B cell (primary cell): Measurements from ENCODE around the gene ADAMTS19. TPM values are rescaled to one million over a fixed set of nuclear protein-coding genes. Genes with fewer than 3 reads are reported as not detected.

Experiments
- ATAC-seq: fragments of 200-7000 bp; cut with Tn5 transposase; one replicate; pipeline ENCODE4 v1.10.0; 2021; ENCODE audit warnings: low read depth, mild to moderate bottlenecking, moderate number of reproducible peaks, moderate library complexity
- CTCF ChIA-PET: fragments of 350-600 bp; sonication (Branson Sonifier 250); formaldehyde crosslinking; loops from one replicate; lab custom pipeline; 2021; ENCODE audit warnings: antibody characterized with exemption, inconsistent platforms; lab: Charles Lee
- POLR2A ChIA-PET: fragments of 350-600 bp; sonication (Branson Sonifier 250); formaldehyde crosslinking; loops from one replicate; lab custom pipeline; 2021; ENCODE audit warnings: antibody characterized with exemption; lab: Charles Lee
- DNase-seq: peaks from one replicate; pipeline ENCODE4 v3.0.0; 2013
- H2AFZ ChIP-seq: 2 replicates; pipeline ENCODE4 v1.6.1; 2012; ENCODE audit warnings: mild to moderate bottlenecking, low read depth, low read length; ENCODE audit not compliant: insufficient read depth, poor library complexity, severe bottlenecking
- H3K27ac ChIP-seq, 2 donors: 1 replicate in 1 of 2; 2 replicates in 1 of 2; pipeline ENCODE4 v1.5.1; 2012 to 2013; ENCODE audit warnings: low read length in 2 of 2, mild to moderate bottlenecking in 2 of 2, moderate library complexity in 1 of 2
- H3K27me3 ChIP-seq, 4 experiments: fragments of 200-600 bp in 1 of 4; sonication (generic) in 1 of 4; replicated peaks in 1 of 4; 1 replicate in 2 of 4; 2 replicates in 2 of 4; pipeline versions ENCODE4 v1.6.1 to v1.7.0; 2013 to 2016; ENCODE audit warnings: low read length in 3 of 4, mild to moderate bottlenecking in 2 of 4, mixed read lengths in 1 of 4, moderate library complexity in 1 of 4; ENCODE audit not compliant: insufficient read depth in 4 of 4, control insufficient read depth in 3 of 4; ENCODE audit errors: control extremely low read depth in 1 of 4
- H3K36me3 ChIP-seq, 2 experiments: replicated peaks in 1 of 2; 1 replicate in 1 of 2; 2 replicates in 1 of 2; pipeline versions ENCODE4 v1.6.1 to v1.7.1; 2013; ENCODE audit warnings: low read length in 1 of 2; ENCODE audit not compliant: insufficient read depth in 2 of 2, control insufficient read depth in 1 of 2; ENCODE audit errors: control extremely low read depth in 1 of 2, extremely low read depth in 1 of 2
- H3K4me1 ChIP-seq, 2 donors: fragments of 200-600 bp in 1 of 2; sonication (generic) in 1 of 2; 1 replicate in 1 of 2; 2 replicates in 1 of 2; pipeline versions ENCODE4 v1.5.1 to v1.6.1; 2013 to 2017; ENCODE audit warnings: low read length in 2 of 2; ENCODE audit not compliant: control insufficient read depth in 2 of 2, insufficient read depth in 2 of 2
- H3K4me2 ChIP-seq: replicated peaks from 2 replicates; pipeline ENCODE3; 2012; ENCODE audit warnings: mild to moderate bottlenecking, low read depth, low read length; ENCODE audit not compliant: poor library complexity, severe bottlenecking
- H3K4me3 ChIP-seq, 5 experiments: fragments of 200-600 bp in 1 of 5; sonication (generic) in 1 of 5; 1 replicate in 3 of 5; 2 replicates in 2 of 5; pipeline versions ENCODE4 v1.5.1 to v1.7.0; 2011 to 2016; ENCODE audit warnings: low read length in 4 of 5, mild to moderate bottlenecking in 4 of 5, low read depth in 2 of 5, control low read depth in 1 of 5, moderate library complexity in 1 of 5; ENCODE audit not compliant: insufficient read depth in 1 of 5; ENCODE audit errors: control extremely low read depth in 1 of 5, extremely low read depth in 1 of 5
- H3K79me2 ChIP-seq: fragments of 200-600 bp; sonication (generic); one replicate; pipeline ENCODE4 v1.6.0; 2016; ENCODE audit warnings: low read length; ENCODE audit not compliant: control insufficient read depth, insufficient read depth
- H3K9ac ChIP-seq: fragments of 200-600 bp; sonication (generic); 2 replicates; pipeline ENCODE4 v1.6.1; 2017; ENCODE audit warnings: mild to moderate bottlenecking, low read length, moderate library complexity
- H3K9me3 ChIP-seq, 3 donors: one replicate each; pipeline versions ENCODE4 v1.6.1 to v1.7.1; 2013; ENCODE audit warnings: low read length in 2 of 3; ENCODE audit not compliant: control insufficient read depth in 2 of 3, insufficient read depth in 1 of 3; ENCODE audit errors: control extremely low read depth in 1 of 3
- H4K20me1 ChIP-seq: 2 replicates; pipeline ENCODE4 v1.6.0; 2012; ENCODE audit warnings: mild to moderate bottlenecking, low read length; ENCODE audit not compliant: insufficient read depth, control insufficient read depth, poor library complexity, severe bottlenecking
- H3K27ac Mint-ChIP-seq: one replicate; pipeline ENCODE4 v1.8.0; 2021; ENCODE audit warnings: mixed read lengths
- H3K27me3 Mint-ChIP-seq: one replicate; pipeline ENCODE4 v1.8.0; 2021; ENCODE audit warnings: mixed read lengths
- H3K4me1 Mint-ChIP-seq: one replicate; pipeline ENCODE4 v1.8.0; 2021; ENCODE audit warnings: mixed read lengths
- H3K4me3 Mint-ChIP-seq: one replicate; pipeline ENCODE4 v1.8.0; 2021; ENCODE audit warnings: mixed read lengths
- H3K9me3 Mint-ChIP-seq: one replicate; pipeline ENCODE4 v1.8.0; 2022; ENCODE audit warnings: mixed read lengths; ENCODE audit not compliant: insufficient read depth
- EZH2 ChIP-seq: IDR thresholded peaks from 2 replicates; pipeline ENCODE4 v1.6.1; 2012; ENCODE audit warnings: borderline replicate concordance, low read depth, mild to moderate bottlenecking, moderate library complexity, low read length; ENCODE audit not compliant: insufficient read depth, poor library complexity, severe bottlenecking
- WGBS: methylation state at CpG from one replicate; pipeline ENCODE4 v1.1.5; 2013; ENCODE audit warnings: missing lambda C conversion rate; ENCODE audit not compliant: insufficient coverage; 5-methylcytosine and 5-hydroxymethylcytosine counted together
- intact Hi-C: fragments of 100-400 bp; cut with micrococcal nuclease; formaldehyde crosslinking; loops from one replicate; pipeline ENCODE4 v1.10.0; 2022
- polyA plus RNA-seq: library from polyadenylated mRNA; depleted of rRNA; stranded (reverse); fragments of >200 nt; gene quantifications from 2 replicates; pipeline ENCODE4 v1.2.3, GENCODE V29; 2012
- total RNA-seq, 2 donors: library from RNA; stranded (reverse); fragments of 120-200 nt in 1 of 2; gene quantifications; 1 replicate in 1 of 2; 2 replicates in 1 of 2; pipeline versions ENCODE4 v1.2.3 to v1.2.4, GENCODE V29; 2013 to 2022
- TF ChIP-seq, protein P1 (sequence below): fragments of 200-600 bp; IDR thresholded peaks from one replicate; pipeline ENCODE4 v1.8.0; 2022; ENCODE audit warnings: antibody characterized with exemption, mild to moderate bottlenecking

The ADAMTS19 gene
- total and polyA plus RNA-seq, 2 donors (not counting 1 experiment from before 2014, with no cell fraction given), result not detected

- H3K79me2 ChIP-seq, result no peaks in the 10 kb centered on the region
- intact Hi-C loops, result no loop called here
- H3K4me3 ChIP-seq, result no peak overlapping the region
- no peaks in the 10 kb centered on the region for H3K4me1 ChIP-seq
- H3K36me3 ChIP-seq, result no peaks in the 10 kb centered on the region
- H3K9ac ChIP-seq, result no peak overlapping the region
- ChIA-PET POLR2A (no interaction called here), CTCF (no interaction called here)
- H3K4me3 Mint-ChIP-seq, result no peak overlapping the region
- WGBS, result 86% methylated on average over 6 of the region's 6 CpGs
- no peak for DNase-seq
- H2AFZ ChIP-seq, result no peak overlapping the region
- H3K9me3 ChIP-seq, result no peaks in the 10 kb centered on the region
- H4K20me1 ChIP-seq, result no peaks in the 10 kb centered on the region
- no peak overlapping the region for H3K27ac ChIP-seq
- no peaks in the 10 kb centered on the region for H3K9me3 Mint-ChIP-seq
- H3K27me3 Mint-ChIP-seq, result peaks cover 3% of the 10 kb centered on the region
- H3K27me3 ChIP-seq, result no peaks in the 10 kb centered on the region
- H3K27ac Mint-ChIP-seq, result no peak overlapping the region
- no peak overlapping the region for H3K4me2 ChIP-seq
- no peaks in the 10 kb centered on the region for H3K4me1 Mint-ChIP-seq
- no peak for TF ChIP-seq EZH2
- TF ChIP-seq, protein P1, sequence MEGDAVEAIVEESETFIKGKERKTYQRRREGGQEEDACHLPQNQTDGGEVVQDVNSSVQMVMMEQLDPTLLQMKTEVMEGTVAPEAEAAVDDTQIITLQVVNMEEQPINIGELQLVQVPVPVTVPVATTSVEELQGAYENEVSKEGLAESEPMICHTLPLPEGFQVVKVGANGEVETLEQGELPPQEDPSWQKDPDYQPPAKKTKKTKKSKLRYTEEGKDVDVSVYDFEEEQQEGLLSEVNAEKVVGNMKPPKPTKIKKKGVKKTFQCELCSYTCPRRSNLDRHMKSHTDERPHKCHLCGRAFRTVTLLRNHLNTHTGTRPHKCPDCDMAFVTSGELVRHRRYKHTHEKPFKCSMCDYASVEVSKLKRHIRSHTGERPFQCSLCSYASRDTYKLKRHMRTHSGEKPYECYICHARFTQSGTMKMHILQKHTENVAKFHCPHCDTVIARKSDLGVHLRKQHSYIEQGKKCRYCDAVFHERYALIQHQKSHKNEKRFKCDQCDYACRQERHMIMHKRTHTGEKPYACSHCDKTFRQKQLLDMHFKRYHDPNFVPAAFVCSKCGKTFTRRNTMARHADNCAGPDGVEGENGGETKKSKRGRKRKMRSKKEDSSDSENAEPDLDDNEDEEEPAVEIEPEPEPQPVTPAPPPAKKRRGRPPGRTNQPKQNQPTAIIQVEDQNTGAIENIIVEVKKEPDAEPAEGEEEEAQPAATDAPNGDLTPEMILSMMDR, result no peak
- ATAC-seq, result no peak
Measured at GRCh38 chr5:129440424-129440823, 19.7 kb upstream of the ADAMTS19 start.

GRCh38 chr5:129441096-129441495 is 19.0 kb upstream of the ADAMTS19 start:
- ChIA-PET POLR2A (no interaction called here), CTCF (no interaction called here)
- Mint-ChIP-seq H3K4me3 (no peak overlapping the region), H3K27ac (no peak overlapping the region), H3K27me3 (peaks cover 3% of the 10 kb centered on the region), H3K4me1 (no peaks in the 10 kb centered on the region), H3K9me3 (no peaks in the 10 kb centered on the region)
- no peaks in the 10 kb centered on the region for H4K20me1 ChIP-seq
- intact Hi-C loops, result no loop called here
- H3K27ac ChIP-seq, result no peak overlapping the region
- no peaks in the 10 kb centered on the region for H3K36me3 ChIP-seq
- no peaks in the 10 kb centered on the region for H3K27me3 ChIP-seq
- whole genome bisulfite sequencing, result no CpG with 5 or more reads among the region's 1 CpG
- H3K4me1 ChIP-seq, result no peaks in the 10 kb centered on the region
- no peaks in the 10 kb centered on the region for H3K9me3 ChIP-seq
- H3K9ac ChIP-seq, result no peak overlapping the region
- DNase-seq (no peak), ATAC-seq (no peak)
- H3K79me2 ChIP-seq, result no peaks in the 10 kb centered on the region
- H3K4me3 ChIP-seq, result no peak overlapping the region
- no peak overlapping the region for H3K4me2 ChIP-seq
- H2AFZ ChIP-seq, result no peak overlapping the region
- TF ChIP-seq, protein P1, result no peak
- TF ChIP-seq EZH2, result no peak
